ENCODE data around the gene AQP12A.

AQP12A gene

GRCh38 chr2:240711701-240712100 lies 20.0 kb downstream of the AQP12A start:
- no peak for DNase-seq

- DNase-seq, result no peak
These were observed 20.5 kb downstream of the AQP12A start for GRCh38 chr2:240712121-240712520.

- DNase-seq, result no peak
These were observed 21.6 kb downstream of the AQP12A start for GRCh38 chr2:240713071-240713927.

GRCh38 chr2:240713928-240714746 lies 22.5 kb downstream of the AQP12A start:
- DNase-seq, result no peak

GRCh38 chr2:240714747-240715725 lies 23.4 kb downstream of the AQP12A start:
- DNase-seq, result no peak

GRCh38 chr2:240716130-240716798 lies 24.6 kb downstream of the AQP12A start:
- no peak for DNase-seq

- no peak for DNase-seq
These were observed 25.5 kb downstream of the AQP12A start for GRCh38 chr2:240717181-240717641.

- DNase-seq, result no peak
These were observed 26.3 kb downstream of the AQP12A start for GRCh38 chr2:240717681-240718581.

- DNase-seq, result no peak
These were observed 27.3 kb downstream of the AQP12A start for GRCh38 chr2:240718896-240719490.

GRCh38 chr2:240719676-240720545 lies 28.2 kb downstream of the AQP12A start:
- DNase-seq, result no peak

GRCh38 chr2:240720686-240721595 lies 29.3 kb downstream of the AQP12A start:
- no peak for DNase-seq

GRCh38 chr2:240721596-240722180 lies 30.0 kb downstream of the AQP12A start:
- no peak for DNase-seq

- no peak for DNase-seq
These were observed 30.7 kb downstream of the AQP12A start for GRCh38 chr2:240722376-240722775.

- DNase-seq, result no peak
These were observed 31.4 kb downstream of the AQP12A start for GRCh38 chr2:240722796-240723735.

GRCh38 chr2:240723851-240724250 lies 32.2 kb downstream of the AQP12A start:
- no peak for DNase-seq

GRCh38 chr2:240724431-240724830 lies 32.8 kb downstream of the AQP12A start:
- DNase-seq, result no peak

GRCh38 chr2:240725266-240725665 lies 33.6 kb downstream of the AQP12A start:
- no peak for DNase-seq

Measured in hematopoietic multipotent progenitor cell treated with erythropoietin and hydrocortisone succinate and interleukin-3 and kit ligand, for 8 days (in vitro differentiated cells).